Measurements from ENCODE around the gene GLB1L2. TPM values are rescaled to one million over a fixed set of nuclear protein-coding genes. Genes with fewer than 3 reads are reported as not detected.

GLB1L2 gene
- polyA plus RNA-seq, 1 experiment: 0.11 TPM

- H3K4me3 ChIP-seq (ENCODE audit: low read depth, low read length): no peak overlapping the region
- no peaks in the 10 kb centered on the region for H3K27me3 ChIP-seq (ENCODE audit: control insufficient read depth, insufficient read depth, low read length)
- no peak overlapping the region for H3K27ac ChIP-seq (ENCODE audit: low read depth, low read length)
- TF ChIP-seq CTCF (IDR thresholded peaks at IDR 0.05; ENCODE audit: low read depth, low read length): no peak
- CTCF ChIA-PET: no interaction called here
- POLR2A ChIA-PET: no interaction called here
- DNase-seq (ENCODE audit: low read depth, low spot score): no peak
- no peaks in the 10 kb centered on the region for H3K9me3 ChIP-seq (ENCODE audit: control insufficient read depth, insufficient read depth, low read length)
Observed at GRCh38 chr11:134352111-134352510, 20.3 kb downstream of the GLB1L2 start.

- ChIA-PET CTCF (interaction anchor here (1.1 kb wide), 1 partner anchor 513 kb away, joined by 5 read pairs; no protein-coding TSS in a partner anchor), POLR2A (no interaction called here)
- TF ChIP-seq CTCF (IDR thresholded peaks at IDR 0.05; ENCODE audit: low read depth, low read length): no peak
- H3K4me3 ChIP-seq (ENCODE audit: low read depth, low read length): no peak overlapping the region
- DNase-seq (ENCODE audit: low read depth, low spot score): no peak
- H3K9me3 ChIP-seq (ENCODE audit: control insufficient read depth, insufficient read depth, low read length): peaks cover 5% of the 10 kb centered on the region; the same call in 1 of the 2 replicates
- H3K27me3 ChIP-seq (ENCODE audit: control insufficient read depth, insufficient read depth, low read length): no peaks in the 10 kb centered on the region
- H3K27ac ChIP-seq (ENCODE audit: low read depth, low read length): no peak overlapping the region
Observed at GRCh38 chr11:134355136-134355535, 23.3 kb downstream of the GLB1L2 start.

- no peak for DNase-seq (ENCODE audit: low read depth, low spot score)
- no peaks in the 10 kb centered on the region for H3K27me3 ChIP-seq (ENCODE audit: control insufficient read depth, insufficient read depth, low read length)
- no peak overlapping the region for H3K4me3 ChIP-seq (ENCODE audit: low read depth, low read length)
- ChIA-PET CTCF (interaction anchor here (1.1 kb wide), 1 partner anchor 512 kb away, joined by 5 read pairs; no protein-coding TSS in a partner anchor), POLR2A (no interaction called here)
- no peak overlapping the region for H3K27ac ChIP-seq (ENCODE audit: low read depth, low read length)
- TF ChIP-seq CTCF (IDR thresholded peaks at IDR 0.05; ENCODE audit: low read depth, low read length): no peak
- peaks cover 5% of the 10 kb centered on the region; the same call in 1 of the 2 replicates for H3K9me3 ChIP-seq (ENCODE audit: control insufficient read depth, insufficient read depth, low read length)
Observed at GRCh38 chr11:134355656-134356055, 23.9 kb downstream of the GLB1L2 start.

GRCh38 chr11:134356656-134357544, 25.1 kb downstream of the GLB1L2 start:
- Histone ChIP-seq H3K27me3 (ENCODE audit: control insufficient read depth, insufficient read depth, low read length) (no peaks in the 10 kb centered on the region), H3K4me3 (ENCODE audit: low read depth, low read length) (no peak overlapping the region), H3K27ac (ENCODE audit: low read depth, low read length) (no peak overlapping the region), H3K9me3 (ENCODE audit: control insufficient read depth, insufficient read depth, low read length) (peaks cover 5% of the 10 kb centered on the region; the same call in 1 of the 2 replicates)
- no peak for DNase-seq (ENCODE audit: low read depth, low spot score)
- ChIA-PET CTCF (no interaction called here), POLR2A (no interaction called here)
- TF ChIP-seq CTCF (IDR thresholded peaks at IDR 0.05; ENCODE audit: low read depth, low read length): no peak

- no peak for TF ChIP-seq CTCF (IDR thresholded peaks at IDR 0.05; ENCODE audit: low read depth, low read length)
- Histone ChIP-seq H3K9me3 (ENCODE audit: control insufficient read depth, insufficient read depth, low read length) (peaks cover 8% of the 10 kb centered on the region; the same call in 1 of the 2 replicates), H3K4me3 (ENCODE audit: low read depth, low read length) (no peak overlapping the region), H3K27ac (ENCODE audit: low read depth, low read length) (no peak overlapping the region), H3K27me3 (ENCODE audit: control insufficient read depth, insufficient read depth, low read length) (no peaks in the 10 kb centered on the region)
- ChIA-PET POLR2A (no interaction called here), CTCF (no interaction called here)
- no peak for DNase-seq (ENCODE audit: low read depth, low spot score)
Observed at GRCh38 chr11:134357545-134357839, 25.7 kb downstream of the GLB1L2 start.
